Nucleus accumbens (tissue), 56 donors: ENCODE data around the gene FBXO11.

Experiments
- DNase-seq, 56 donors: peaks; one replicate each; lab custom pipeline; 2025; lab: John Stamatoyannopoulos, UW

The FBXO11 gene

DNA sequence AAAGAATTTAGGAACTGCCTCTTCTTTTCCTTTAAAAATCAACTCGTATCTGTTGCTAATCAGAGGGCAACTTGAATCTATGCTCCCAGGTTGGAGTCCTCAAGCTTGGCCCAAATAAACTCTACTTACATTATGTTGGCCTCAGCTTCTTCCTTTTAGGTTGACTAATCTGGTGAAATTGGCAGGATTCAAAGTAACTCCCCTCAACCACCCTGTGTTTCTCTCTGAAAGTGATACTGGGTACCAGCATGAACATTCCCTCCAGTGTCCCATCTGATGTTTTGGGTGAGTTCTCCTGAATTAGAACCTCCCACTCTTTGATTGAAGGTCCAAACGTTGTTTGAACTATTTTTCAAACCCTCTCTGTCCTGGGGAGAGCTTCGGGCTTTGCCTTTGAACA lies 164.7 kb downstream of the FBXO11 start:
- DNase-seq = no peak

DNA sequence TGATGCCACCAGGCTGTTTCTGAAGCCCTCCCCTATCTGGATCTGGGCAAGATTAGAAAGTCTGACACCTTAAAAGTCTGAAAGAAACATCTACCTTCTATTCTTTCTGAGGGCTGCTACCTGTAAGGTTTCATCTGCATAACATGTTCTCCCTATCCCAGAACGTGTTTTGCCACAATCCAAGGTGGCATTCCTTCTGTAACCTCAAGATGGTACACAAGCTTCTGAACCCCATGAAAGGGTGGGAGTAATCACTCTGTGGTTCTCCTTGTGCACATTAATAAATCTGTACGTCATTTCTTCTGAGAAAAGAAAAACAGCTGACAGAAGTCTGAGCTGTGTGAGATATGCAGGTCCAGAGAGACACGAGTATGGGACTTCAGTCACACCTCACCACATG lies 165.2 kb downstream of the FBXO11 start:
- DNase-seq = no peak
